Measurements from ENCODE around the gene MDN1.

Gene MDN1

GRCh38 chr6:89649682-89650081 lies 169.9 kb downstream of the MDN1 start:
- TF ChIP-seq CTCF (IDR thresholded peaks at IDR 0.05), result no peak

- no peak for TF ChIP-seq CTCF (IDR thresholded peaks at IDR 0.05)
Observed at GRCh38 chr6:89644864-89645263, 174.7 kb downstream of the MDN1 start.

GRCh38 chr6:89643406-89643805 lies 176.2 kb downstream of the MDN1 start:
- no peak for TF ChIP-seq CTCF (IDR thresholded peaks at IDR 0.05)

DNA sequence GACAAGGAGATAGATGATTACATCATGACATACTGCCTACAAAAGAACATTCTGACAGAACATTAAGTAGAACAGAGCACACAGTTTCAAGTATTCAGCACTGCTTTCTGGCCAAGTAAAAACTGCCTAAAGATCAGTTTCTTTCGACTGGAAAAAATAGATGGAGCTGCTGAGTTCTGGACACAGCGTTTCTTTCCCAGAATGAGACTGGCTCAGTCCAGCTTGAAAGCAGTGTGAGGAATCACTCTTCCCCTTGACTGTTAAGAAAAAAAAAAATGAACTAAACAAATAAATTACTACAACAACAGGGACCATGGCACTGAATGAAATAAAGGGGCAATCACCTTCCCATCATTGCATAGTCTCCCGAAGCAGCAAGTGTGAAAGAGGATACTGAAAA lies 176.6 kb downstream of the MDN1 start:
- no peak for TF ChIP-seq CTCF (IDR thresholded peaks at IDR 0.05)

DNA sequence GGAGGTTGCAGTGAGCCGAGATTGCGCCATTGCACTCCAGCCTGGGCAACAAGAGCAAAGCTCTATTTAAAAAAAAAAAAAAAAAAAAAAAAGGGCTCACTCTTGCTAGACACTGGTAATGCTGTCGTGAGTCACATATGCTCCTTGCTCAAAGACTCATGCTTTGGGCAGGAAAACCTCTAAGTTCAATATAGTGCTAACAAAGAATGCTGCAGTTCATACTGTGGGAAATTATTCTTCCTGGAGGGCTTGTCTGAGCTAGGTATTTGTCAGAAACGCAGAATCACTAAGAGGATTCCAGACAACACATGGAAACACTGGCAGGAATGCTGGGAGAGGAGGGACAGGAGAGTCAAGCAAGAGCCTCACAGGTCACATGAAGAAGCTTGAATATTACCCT lies 178.8 kb downstream of the MDN1 start:
- no peak for TF ChIP-seq CTCF (IDR thresholded peaks at IDR 0.05)

- TF ChIP-seq CTCF (IDR thresholded peaks at IDR 0.05), result no peak
Observed at GRCh38 chr6:89638320-89639195, 181.0 kb downstream of the MDN1 start, which contains the start of gene LYRM2. LYRM2 (minus strand) TSS chr6:89638747; CDS start chr6:89638716, 31 bp downstream.

DNA sequence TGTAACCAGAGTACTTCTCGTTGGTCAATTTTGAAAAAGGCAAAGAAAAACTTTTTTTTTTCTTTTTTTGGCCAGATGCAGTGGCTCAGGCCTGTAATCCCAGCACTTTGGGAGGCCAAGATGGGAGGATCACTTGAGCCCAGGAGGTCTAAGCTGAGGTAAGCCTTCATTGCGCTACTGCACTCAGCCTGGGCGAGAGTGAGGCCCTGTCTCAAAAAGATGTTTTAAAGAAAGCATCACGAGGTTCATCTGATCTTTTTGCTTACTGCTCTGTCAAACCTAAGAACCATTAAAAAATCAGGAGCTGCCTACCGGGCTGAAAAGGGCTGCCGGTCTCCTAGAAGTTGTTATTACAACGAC lies 181.7 kb downstream of the MDN1 start:
- no peak for TF ChIP-seq CTCF (IDR thresholded peaks at IDR 0.05)
